Measurements from ENCODE around the gene C6orf62.
"Not testable (repeated sequence)": the region's sequence is repeated elsewhere in the genome, so short reads cannot be mapped to it uniquely, and the experiment has no call there.

C6orf62 gene

GRCh38 chr6:24668066-24668996 lies 50.6 kb downstream of the C6orf62 start:
- DNase-seq (ENCODE audit: low read depth in 2 of 2): not testable (repeated sequence)

- no peak for DNase-seq (ENCODE audit: low read depth in 2 of 2)
These were observed 51.6 kb downstream of the C6orf62 start for GRCh38 chr6:24667378-24667803.

GRCh38 chr6:24666641-24667377 lies 52.1 kb downstream of the C6orf62 start, which contains the start of the genes ACOT13 and TDP2:
TSS of gene ACOT13 (plus strand) at chr6:24667077. CDS start at chr6:24667264, 187 bp downstream.
TSS of gene TDP2 (minus strand) at chr6:24666899. CDS start at chr6:24666862, 37 bp downstream.
- DNase-seq (ENCODE audit: low read depth in 2 of 2): peak; percentile 92 to 93

GRCh38 chr6:24666097-24666640 lies 52.8 kb downstream of the C6orf62 start:
- peak in 1 of 2 donors; percentile 23 for DNase-seq (ENCODE audit: low read depth in 2 of 2)

- DNase-seq (ENCODE audit: low read depth in 2 of 2): no peak
These were observed 54.6 kb downstream of the C6orf62 start for GRCh38 chr6:24664046-24664987.

GRCh38 chr6:24663189-24663588 lies 55.8 kb downstream of the C6orf62 start:
- no peak for DNase-seq (ENCODE audit: low read depth in 2 of 2)

- no peak for DNase-seq (ENCODE audit: low read depth in 2 of 2)
These were observed 56.7 kb downstream of the C6orf62 start for GRCh38 chr6:24662236-24662635.

GRCh38 chr6:24661759-24662158 lies 57.2 kb downstream of the C6orf62 start:
- not testable (repeated sequence) for DNase-seq (ENCODE audit: low read depth in 2 of 2)

- DNase-seq (ENCODE audit: low read depth in 2 of 2): no peak
These were observed 58.8 kb downstream of the C6orf62 start for GRCh38 chr6:24660105-24660504.

- DNase-seq (ENCODE audit: low read depth in 2 of 2): no peak
These were observed 59.4 kb downstream of the C6orf62 start for GRCh38 chr6:24659561-24659960.

GRCh38 chr6:24658573-24659560 lies 60.1 kb downstream of the C6orf62 start:
- no peak for DNase-seq (ENCODE audit: low read depth in 2 of 2)

GRCh38 chr6:24655215-24655614 lies 63.7 kb downstream of the C6orf62 start:
- no peak for DNase-seq (ENCODE audit: low read depth in 2 of 2)

All from stimulated activated CD8-positive, alpha-beta memory T cell treated with anti-CD3 and anti-CD28 coated beads, Interleukin-2, amount 100 ng/mL, for 48 hours (primary cell).